Keratinocyte (primary cell): ENCODE results near the gene PRKCD. TPM values are rescaled to one million over a fixed set of nuclear protein-coding genes. Genes with fewer than 3 reads are reported as not detected.

Experiments used
- DNase-seq: peaks from one replicate; pipeline ENCODE4 v3.0.0-alpha.2; 2011; ENCODE audit warnings: low read depth, missing footprints, low spot score
- FAIRE-seq: peaks from 2 replicates; lab custom pipeline; 2011; peaks lifted over from hg19 to GRCh38; lab: Jason Lieb, UNC
- H2AFZ ChIP-seq: 2 replicates; pipeline ENCODE4 v1.6.0; 2012; ENCODE audit warnings: low read length, control low read depth, inconsistent platforms; ENCODE audit not compliant: control insufficient read depth
- H3K27ac ChIP-seq: 2 replicates; pipeline ENCODE4 v1.5.1; 2011; ENCODE audit warnings: low read length; ENCODE audit not compliant: control insufficient read depth, insufficient read depth
- H3K27me3 ChIP-seq: 3 replicates; pipeline ENCODE4 v1.6.0; 2011; ENCODE audit warnings: low read length; ENCODE audit not compliant: control insufficient read depth, insufficient read depth; ENCODE audit errors: extremely low read depth
- H3K36me3 ChIP-seq, 2 experiments: 2 replicates in 1 of 2; 3 replicates in 1 of 2; pipeline ENCODE4 v1.5.1; 2011; ENCODE audit warnings: low read length in 2 of 2, mild to moderate bottlenecking in 1 of 2; ENCODE audit not compliant: control insufficient read depth in 2 of 2, insufficient read depth in 2 of 2; ENCODE audit errors: extremely low read depth in 1 of 2
- H3K4me1 ChIP-seq: 3 replicates; pipeline ENCODE4 v1.5.1; 2011; ENCODE audit warnings: low read length; ENCODE audit not compliant: control insufficient read depth, insufficient read depth; ENCODE audit errors: extremely low read depth
- H3K4me2 ChIP-seq: 3 replicates; pipeline ENCODE4 v1.6.0; 2011; ENCODE audit warnings: low read depth, low read length; ENCODE audit not compliant: control insufficient read depth, insufficient read depth; ENCODE audit errors: extremely low read depth
- H3K4me3 ChIP-seq, 3 experiments: fragments of 200-600 bp in 1 of 3; sonication (generic) in 1 of 3; 2 replicates in 2 of 3; 3 replicates in 1 of 3; pipeline ENCODE4 v1.5.1; 2011 to 2016; ENCODE audit warnings: low read length in 3 of 3, mild to moderate bottlenecking in 3 of 3, control low read depth in 2 of 3, inconsistent platforms in 1 of 3, low read depth in 1 of 3, mixed read lengths in 1 of 3, mixed run types in 1 of 3, moderate library complexity in 1 of 3; ENCODE audit not compliant: control insufficient read depth in 2 of 3, insufficient read depth in 2 of 3; ENCODE audit errors: extremely low read depth in 1 of 3
- H3K79me2 ChIP-seq: 2 replicates; pipeline ENCODE4 v1.6.0; 2012; ENCODE audit warnings: low read length; ENCODE audit not compliant: control insufficient read depth, insufficient read depth
- H3K9ac ChIP-seq: 3 replicates; pipeline ENCODE4 v1.6.0; 2011; ENCODE audit warnings: low read length; ENCODE audit not compliant: control insufficient read depth, insufficient read depth; ENCODE audit errors: extremely low read depth
- H3K9me1 ChIP-seq: 3 replicates; pipeline ENCODE4 v1.6.0; 2011; ENCODE audit warnings: low read length; ENCODE audit not compliant: control insufficient read depth, insufficient read depth; ENCODE audit errors: extremely low read depth
- H3K9me3 ChIP-seq: 2 replicates; pipeline ENCODE4 v1.5.1; 2012; ENCODE audit warnings: low read depth, low read length; ENCODE audit not compliant: control insufficient read depth
- H4K20me1 ChIP-seq: 3 replicates; pipeline ENCODE4 v1.6.0; 2011; ENCODE audit warnings: low read length; ENCODE audit not compliant: control insufficient read depth, insufficient read depth; ENCODE audit errors: extremely low read depth
- EZH2 ChIP-seq: IDR thresholded peaks from one replicate; pipeline ENCODE4 v1.6.1; 2012; ENCODE audit warnings: inconsistent platforms, mild to moderate bottlenecking, low read length, moderate library complexity
- dilution Hi-C: fragments of 300-500 bp; cut with MboI; formaldehyde crosslinking; loops from one replicate; pipeline ENCODE4 v1.7.0; 2020; ENCODE audit warnings: low sequenced_read_pairs; ENCODE audit not compliant: extremely low pct_ligation_motif_present
- polyA minus RNA-seq, 3 experiments: library from RNA; depleted of rRNA, polyadenylated mRNA; stranded (reverse); fragments of >200 nt; gene quantifications; 1 replicate in 1 of 3; 2 replicates in 1 of 3; 3 replicates in 1 of 3; pipeline ENCODE4 v1.2.3, GENCODE V29; 2011
- polyA plus RNA-seq, 5 experiments: library from polyadenylated mRNA; depleted of rRNA in 3 of 5; stranded (reverse) in 3 of 5; stranded (forward) in 1 of 5; unstranded in 1 of 5; fragments of >200 nt; gene quantifications; 1 replicate in 1 of 5; 2 replicates in 3 of 5; 3 replicates in 1 of 5; pipeline versions ENCODE4 v1.2.1 to v1.2.3, GENCODE V29; 2011 to 2012; ENCODE audit warnings: missing spikeins in 2 of 5, low read depth in 1 of 5, low replicate concordance in 1 of 5
- TF ChIP-seq, protein P1 (sequence below), 3 experiments: IDR thresholded peaks in 1 of 3; conservative IDR thresholded peaks in 1 of 3; optimal IDR thresholded peaks in 1 of 3; 2 replicates in 2 of 3; 3 replicates in 1 of 3; pipeline versions ENCODE3 to v1.5.1; 2011; ENCODE audit warnings: low read length in 3 of 3, mild to moderate bottlenecking in 3 of 3, moderate library complexity in 2 of 3, control low read depth in 1 of 3, inconsistent platforms in 1 of 3; ENCODE audit not compliant: insufficient read depth in 2 of 3; ENCODE audit errors: extremely low read depth in 1 of 3

The PRKCD gene
- polyA plus RNA-seq (24.7 to 32.1 TPM (median 25.1 TPM) in 3 replicates), polyA minus RNA-seq (21.7 to 45.7 TPM (median 30.3 TPM) in 3 replicates)
- 10.5 TPM for polyA plus RNA-seq (2011; ENCODE audit: low read depth)
- polyA plus RNA-seq (2011; cell fraction: cytosol; rRNA removed): 20.4 and 25.7 TPM in 2 replicates
- 36.3 and 41.7 TPM in 2 replicates for polyA plus RNA-seq (2011; cell fraction: nucleus; rRNA removed)
- 21.6 and 23.7 TPM in 2 replicates for polyA plus RNA-seq (2012; ENCODE audit: low replicate concordance)
- polyA minus RNA-seq (2011; cell fraction: cytosol; rRNA and poly(A)+ RNA removed): 18.0 TPM
- 18.5 and 23.4 TPM in 2 replicates for polyA minus RNA-seq (2011; cell fraction: nucleus; rRNA and poly(A)+ RNA removed)

DNA sequence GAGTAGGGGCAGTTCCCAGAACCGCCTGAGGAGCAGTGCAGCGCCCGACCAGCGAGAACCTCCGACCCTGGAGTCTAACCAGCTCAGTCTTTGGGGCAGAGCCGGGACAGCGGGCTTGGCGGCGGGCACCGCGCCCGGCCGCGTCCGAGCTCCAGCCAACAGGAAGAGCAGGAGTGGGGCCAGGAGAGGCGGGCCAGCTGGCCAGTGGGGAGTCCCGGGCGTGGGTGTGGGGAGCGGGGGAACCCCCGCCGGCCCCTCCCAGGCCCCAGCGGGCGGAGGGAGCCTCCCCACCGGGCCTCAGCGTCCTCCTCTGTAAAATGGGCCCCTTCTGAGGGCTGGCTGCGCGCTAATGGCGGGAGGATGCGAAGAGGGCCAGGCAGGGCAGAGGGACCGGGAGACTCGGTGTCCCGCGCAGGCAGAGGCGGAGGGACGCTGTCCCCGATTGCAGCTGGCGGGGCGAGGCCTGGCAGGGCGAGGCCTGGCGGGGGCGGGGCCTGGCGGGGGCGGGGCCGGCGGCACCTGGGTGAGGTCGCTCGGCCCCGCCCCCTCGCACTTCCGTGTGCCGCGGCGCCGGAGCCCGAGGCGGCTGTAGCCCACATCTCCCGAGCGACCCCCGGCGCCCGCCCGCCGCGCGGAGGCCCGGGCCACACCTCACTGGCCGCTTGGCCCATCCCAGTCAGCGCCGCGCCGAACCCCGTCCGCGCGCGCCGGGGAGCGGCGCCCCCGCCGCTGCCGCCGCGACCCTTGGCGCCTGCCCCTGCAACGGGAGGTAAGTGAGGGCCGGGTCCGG lies at the start of gene PRKCD:
Gene PRKCD, plus strand, starts transcription at position 550 of the 790 bp plus-strand sequence. CDS start 17,214 bp downstream, outside the sequence.
- H3K4me2 ChIP-seq: peak within 1 kb of the TSS; percentile 97
- H3K9me1 ChIP-seq: peaks cover 2% of the 10 kb centered on the region
- peaks cover 7% of the 10 kb centered on the region for H4K20me1 ChIP-seq
- peak within 1 kb of the TSS; percentile 85 for H2AFZ ChIP-seq
- DNase-seq: no peak
- dilution Hi-C loops: no loop called here
- H3K4me1 ChIP-seq: peaks cover 21% of the 10 kb centered on the region
- H3K27me3 ChIP-seq: peaks cover 27% of the 10 kb centered on the region
- TF ChIP-seq, protein P1, sequence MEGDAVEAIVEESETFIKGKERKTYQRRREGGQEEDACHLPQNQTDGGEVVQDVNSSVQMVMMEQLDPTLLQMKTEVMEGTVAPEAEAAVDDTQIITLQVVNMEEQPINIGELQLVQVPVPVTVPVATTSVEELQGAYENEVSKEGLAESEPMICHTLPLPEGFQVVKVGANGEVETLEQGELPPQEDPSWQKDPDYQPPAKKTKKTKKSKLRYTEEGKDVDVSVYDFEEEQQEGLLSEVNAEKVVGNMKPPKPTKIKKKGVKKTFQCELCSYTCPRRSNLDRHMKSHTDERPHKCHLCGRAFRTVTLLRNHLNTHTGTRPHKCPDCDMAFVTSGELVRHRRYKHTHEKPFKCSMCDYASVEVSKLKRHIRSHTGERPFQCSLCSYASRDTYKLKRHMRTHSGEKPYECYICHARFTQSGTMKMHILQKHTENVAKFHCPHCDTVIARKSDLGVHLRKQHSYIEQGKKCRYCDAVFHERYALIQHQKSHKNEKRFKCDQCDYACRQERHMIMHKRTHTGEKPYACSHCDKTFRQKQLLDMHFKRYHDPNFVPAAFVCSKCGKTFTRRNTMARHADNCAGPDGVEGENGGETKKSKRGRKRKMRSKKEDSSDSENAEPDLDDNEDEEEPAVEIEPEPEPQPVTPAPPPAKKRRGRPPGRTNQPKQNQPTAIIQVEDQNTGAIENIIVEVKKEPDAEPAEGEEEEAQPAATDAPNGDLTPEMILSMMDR (optimal IDR thresholded peaks at IDR 0.05 in 1 of 3, IDR thresholded peaks at IDR 0.05 in 1 of 3, conservative IDR thresholded peaks at IDR 0.05 in 1 of 3; ENCODE audit: extremely low read depth in 1 of 3, insufficient read depth in 2 of 3, low read length in 3 of 3): peak in 2 of 3 experiments; percentile 29 to 45
- TF ChIP-seq EZH2: no peak
- H3K4me3 ChIP-seq: peak within 1 kb of the TSS; percentile 75 to 88 (median 82)
- no peak for FAIRE-seq
- peak within 1 kb of the TSS; percentile 33 for H3K27ac ChIP-seq
- no peaks in the 10 kb centered on the region for H3K9me3 ChIP-seq
- H3K36me3 ChIP-seq: no peaks in the 10 kb centered on the region
- H3K9ac ChIP-seq: peak within 1 kb of the TSS; percentile 81
- H3K79me2 ChIP-seq: peaks cover 17% of the 10 kb centered on the region

DNA sequence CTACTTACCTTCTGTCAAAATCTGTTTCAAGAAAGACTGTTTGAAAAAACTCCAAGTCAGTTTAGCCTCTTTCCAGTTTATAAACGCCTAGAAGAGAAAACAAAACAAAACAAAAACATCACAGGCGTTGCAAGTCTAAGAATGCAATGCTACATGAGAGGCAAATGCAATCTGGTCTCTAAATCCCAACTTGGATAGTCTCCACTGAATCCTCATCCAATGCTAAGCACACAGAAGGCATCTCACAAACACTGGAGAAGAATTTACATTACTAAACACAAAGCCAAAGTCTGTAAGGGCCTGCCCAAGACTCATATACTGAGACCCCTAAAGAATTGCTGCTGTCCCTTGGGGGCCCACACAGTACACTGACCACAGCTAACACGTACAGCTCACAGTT lies 49.2 kb upstream of the PRKCD start:
- Histone ChIP-seq H3K36me3 (peaks cover 4 to 11% of the 10 kb centered on the region in 2 experiments), H3K27me3 (no peaks in the 10 kb centered on the region), H3K79me2 (no peaks in the 10 kb centered on the region), H3K4me2 (no peak overlapping the region), H3K4me3 (no peak overlapping the region), H3K4me1 (peaks cover 39% of the 10 kb centered on the region), H2AFZ (no peak overlapping the region), H3K27ac (no peak overlapping the region), H3K9ac (no peak overlapping the region), H3K9me3 (no peaks in the 10 kb centered on the region), H3K9me1 (no peaks in the 10 kb centered on the region), H4K20me1 (peaks cover 2% of the 10 kb centered on the region)
- no peak for FAIRE-seq
- no peak for DNase-seq
- TF ChIP-seq, protein P1 (optimal IDR thresholded peaks at IDR 0.05 in 1 of 3, IDR thresholded peaks at IDR 0.05 in 1 of 3, conservative IDR thresholded peaks at IDR 0.05 in 1 of 3; ENCODE audit: extremely low read depth in 1 of 3, insufficient read depth in 2 of 3, low read length in 3 of 3): no peak
- TF ChIP-seq EZH2: no peak
- dilution Hi-C loops: no loop called here
